ENCODE data around the gene TMEM81.

The TMEM81 gene

GRCh38 chr1:205061665-205062069 lies 22.6 kb downstream of the TMEM81 start:
- FAIRE-seq (peak; percentile 84), DNase-seq (ENCODE audit: extremely low spot score, insufficient read length, low read depth) (peak; percentile 53)

- FAIRE-seq, result no peak
- no peak for DNase-seq (ENCODE audit: extremely low spot score, insufficient read length, low read depth)
These were observed 23.0 kb downstream of the TMEM81 start for GRCh38 chr1:205061227-205061626.

- FAIRE-seq (no peak), DNase-seq (ENCODE audit: extremely low spot score, insufficient read length, low read depth) (no peak)
These were observed 23.5 kb downstream of the TMEM81 start for GRCh38 chr1:205060746-205061145.

GRCh38 chr1:205059660-205060059 lies 24.6 kb downstream of the TMEM81 start:
- no peak for FAIRE-seq

GRCh38 chr1:205058853-205059252 lies 25.4 kb downstream of the TMEM81 start:
- FAIRE-seq, result no peak

More at GRCh38 chr1:205059660-205060059, 24.6 kb downstream of the TMEM81 start:
- no peak for DNase-seq (ENCODE audit: extremely low spot score, insufficient read length, low read depth)

GRCh38 chr1:205057808-205058575 lies 26.3 kb downstream of the TMEM81 start:
- FAIRE-seq (no peak), DNase-seq (ENCODE audit: extremely low spot score, insufficient read length, low read depth) (no peak)

More at GRCh38 chr1:205058853-205059252, 25.4 kb downstream of the TMEM81 start:
- DNase-seq (ENCODE audit: extremely low spot score, insufficient read length, low read depth), result no peak

- FAIRE-seq, result no peak
- DNase-seq (ENCODE audit: extremely low spot score, insufficient read length, low read depth), result no peak
These were observed 27.2 kb downstream of the TMEM81 start for GRCh38 chr1:205056956-205057568.

GRCh38 chr1:205056188-205056611 lies 28.1 kb downstream of the TMEM81 start:
- FAIRE-seq, result no peak

GRCh38 chr1:205054013-205054412 lies 30.2 kb downstream of the TMEM81 start:
- FAIRE-seq, result no peak
- no peak for DNase-seq (ENCODE audit: extremely low spot score, insufficient read length, low read depth)

More at GRCh38 chr1:205056188-205056611, 28.1 kb downstream of the TMEM81 start:
- no peak for DNase-seq (ENCODE audit: extremely low spot score, insufficient read length, low read depth)

- FAIRE-seq (no peak), DNase-seq (ENCODE audit: extremely low spot score, insufficient read length, low read depth) (no peak)
These were observed 31.0 kb downstream of the TMEM81 start for GRCh38 chr1:205053296-205053695.

- no peak for FAIRE-seq
These were observed 31.6 kb downstream of the TMEM81 start for GRCh38 chr1:205052690-205053089.

GRCh38 chr1:205049479-205049878 lies 34.8 kb downstream of the TMEM81 start:
- DNase-seq (ENCODE audit: extremely low spot score, insufficient read length, low read depth) (no peak), FAIRE-seq (no peak)

More at GRCh38 chr1:205052690-205053089, 31.6 kb downstream of the TMEM81 start:
- no peak for DNase-seq (ENCODE audit: extremely low spot score, insufficient read length, low read depth)

- FAIRE-seq (no peak), DNase-seq (ENCODE audit: extremely low spot score, insufficient read length, low read depth) (no peak)
These were observed 35.9 kb downstream of the TMEM81 start for GRCh38 chr1:205048382-205048781.

- DNase-seq (ENCODE audit: extremely low spot score, insufficient read length, low read depth) (no peak), FAIRE-seq (no peak)
These were observed 36.5 kb downstream of the TMEM81 start for GRCh38 chr1:205047764-205048231.

GRCh38 chr1:205046870-205047269 lies 37.4 kb downstream of the TMEM81 start:
- no peak for DNase-seq (ENCODE audit: extremely low spot score, insufficient read length, low read depth)
- FAIRE-seq, result no peak

GRCh38 chr1:205045146-205045545 lies 39.1 kb downstream of the TMEM81 start:
- DNase-seq (ENCODE audit: extremely low spot score, insufficient read length, low read depth), result no peak
- FAIRE-seq, result no peak

GRCh38 chr1:205044741-205045140 lies 39.5 kb downstream of the TMEM81 start:
- FAIRE-seq, result no peak

GRCh38 chr1:205043866-205044265 lies 40.4 kb downstream of the TMEM81 start:
- DNase-seq (ENCODE audit: extremely low spot score, insufficient read length, low read depth), result no peak
- no peak for FAIRE-seq

More at GRCh38 chr1:205044741-205045140, 39.5 kb downstream of the TMEM81 start:
- no peak for DNase-seq (ENCODE audit: extremely low spot score, insufficient read length, low read depth)

GRCh38 chr1:205042911-205043806 lies 41.1 kb downstream of the TMEM81 start, which contains the start of gene CNTN2:
TSS of gene CNTN2 (plus strand) at chr1:205043212. CDS start at chr1:205053186, 9,974 bp downstream.
- FAIRE-seq (no peak), DNase-seq (ENCODE audit: extremely low spot score, insufficient read length, low read depth) (no peak)
